ENCODE results near the gene SLC13A5. TPM values are rescaled to one million over a fixed set of nuclear protein-coding genes. Genes with fewer than 3 reads are reported as not detected.

SLC13A5 gene
- total RNA-seq, 2 donors from 2014 or later, result not detected

DNA sequence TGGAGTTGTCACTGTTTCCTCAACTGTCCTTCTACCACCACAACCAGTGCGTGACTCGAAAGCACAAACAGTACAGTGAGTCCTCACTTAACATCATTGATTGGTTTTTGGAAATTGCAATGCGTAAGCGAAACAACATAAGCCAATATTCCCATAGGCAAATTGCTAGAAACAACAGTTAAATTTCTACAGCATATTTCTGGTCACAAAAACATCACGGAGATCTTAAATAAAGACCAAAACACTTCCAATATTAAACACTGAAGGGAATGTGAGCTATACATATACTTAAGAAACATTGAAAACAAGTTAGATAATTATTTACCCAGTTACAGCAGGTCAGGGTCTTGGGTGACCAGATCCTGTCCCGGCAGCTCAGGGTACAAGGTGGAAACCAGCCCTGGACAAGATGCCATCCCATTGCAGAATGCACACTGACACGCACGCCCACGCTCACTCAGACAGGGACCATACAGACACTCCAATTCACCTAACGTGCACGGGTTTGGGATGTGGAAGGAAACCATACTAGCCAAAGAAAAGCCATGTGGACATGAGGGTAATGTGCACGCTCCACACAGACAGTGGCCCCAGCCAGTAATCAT is 4.7 kb downstream of the SLC13A5 start:
- WGBS, 2 donors, result 71 to 78% methylated on average over 12 of the region's 12 CpGs
- H3K9me3 ChIP-seq, result no peaks in the 10 kb centered on the region
- intact Hi-C loops (cut with DNase I), result no loop called here
- no peak overlapping the region for H3K4me3 ChIP-seq
- no peaks in the 10 kb centered on the region for H3K36me3 ChIP-seq (replicated peaks in 1 of 2; ENCODE audit: insufficient read depth in 1 of 2, low read depth in 2 of 2)
- no peak overlapping the region for H3K27ac ChIP-seq
- peaks cover 7% of the 10 kb centered on the region for H3K4me1 ChIP-seq
- DNase-seq (no peak), ATAC-seq (no peak)
- peaks cover 0 to 4% of the 10 kb centered on the region in 2 donors for H3K27me3 ChIP-seq
- TF ChIP-seq, protein P1, sequence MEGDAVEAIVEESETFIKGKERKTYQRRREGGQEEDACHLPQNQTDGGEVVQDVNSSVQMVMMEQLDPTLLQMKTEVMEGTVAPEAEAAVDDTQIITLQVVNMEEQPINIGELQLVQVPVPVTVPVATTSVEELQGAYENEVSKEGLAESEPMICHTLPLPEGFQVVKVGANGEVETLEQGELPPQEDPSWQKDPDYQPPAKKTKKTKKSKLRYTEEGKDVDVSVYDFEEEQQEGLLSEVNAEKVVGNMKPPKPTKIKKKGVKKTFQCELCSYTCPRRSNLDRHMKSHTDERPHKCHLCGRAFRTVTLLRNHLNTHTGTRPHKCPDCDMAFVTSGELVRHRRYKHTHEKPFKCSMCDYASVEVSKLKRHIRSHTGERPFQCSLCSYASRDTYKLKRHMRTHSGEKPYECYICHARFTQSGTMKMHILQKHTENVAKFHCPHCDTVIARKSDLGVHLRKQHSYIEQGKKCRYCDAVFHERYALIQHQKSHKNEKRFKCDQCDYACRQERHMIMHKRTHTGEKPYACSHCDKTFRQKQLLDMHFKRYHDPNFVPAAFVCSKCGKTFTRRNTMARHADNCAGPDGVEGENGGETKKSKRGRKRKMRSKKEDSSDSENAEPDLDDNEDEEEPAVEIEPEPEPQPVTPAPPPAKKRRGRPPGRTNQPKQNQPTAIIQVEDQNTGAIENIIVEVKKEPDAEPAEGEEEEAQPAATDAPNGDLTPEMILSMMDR (IDR thresholded peaks at IDR 0.05), result no peak

DNA sequence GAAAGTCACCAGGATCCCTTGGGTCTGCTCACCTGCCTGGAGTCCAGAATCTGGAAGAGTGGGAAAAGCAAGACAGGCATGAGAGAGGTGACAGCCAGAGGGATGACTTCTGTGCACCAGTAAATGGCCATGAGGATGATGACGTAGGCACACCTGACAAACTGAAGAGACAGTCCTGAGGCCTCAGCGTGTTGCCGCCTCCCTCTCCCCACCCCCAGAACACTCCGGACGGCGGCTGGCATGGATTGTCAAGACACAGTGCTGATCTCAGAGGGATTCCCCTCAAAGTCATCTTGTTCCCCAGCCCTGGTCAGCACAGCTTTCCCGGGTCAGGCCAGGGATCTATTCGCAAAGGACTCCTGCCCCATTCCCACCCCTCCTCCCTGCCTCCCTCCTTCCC is 6.2 kb downstream of the SLC13A5 start:
- DNase-seq, result no peak
- intact Hi-C loops (cut with DNase I), result no loop called here
- TF ChIP-seq, protein P1 (IDR thresholded peaks at IDR 0.05), result no peak
- TF ChIP-seq POLR2A (IDR thresholded peaks at IDR 0.05), result no peak
- no peaks in the 10 kb centered on the region for H3K36me3 ChIP-seq (replicated peaks in 1 of 2; ENCODE audit: insufficient read depth in 1 of 2, low read depth in 2 of 2)
- no peak overlapping the region for H3K4me3 ChIP-seq
- no peaks in the 10 kb centered on the region for H3K9me3 ChIP-seq
- no peak overlapping the region for H3K27ac ChIP-seq
- WGBS, 2 donors, result 53 to 63% methylated on average over 8 of the region's 8 CpGs
- H3K4me1 ChIP-seq, result no peaks in the 10 kb centered on the region
- no peaks in the 10 kb centered on the region for H3K27me3 ChIP-seq
- no peak for ATAC-seq

DNA sequence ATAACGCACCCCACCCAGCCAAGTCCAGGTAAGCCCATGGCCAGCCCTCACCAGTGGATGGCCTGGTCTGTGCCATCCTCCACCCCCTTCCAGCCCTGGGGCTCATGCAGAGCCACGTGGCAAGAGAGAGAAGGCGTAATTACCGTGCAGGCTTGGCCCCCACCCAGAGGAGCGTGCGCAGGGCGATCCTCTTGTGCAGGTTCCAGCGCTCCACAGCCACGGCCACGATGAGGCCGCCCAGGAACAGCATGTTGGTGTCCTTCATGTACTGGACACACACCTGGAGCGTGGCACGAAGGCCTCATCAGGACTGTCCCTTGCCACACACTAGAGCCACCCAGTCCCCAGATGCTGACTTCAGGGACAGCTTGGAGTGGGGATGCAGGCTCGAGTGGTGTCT is 6.7 kb downstream of the SLC13A5 start:
- H3K27me3 ChIP-seq, result no peaks in the 10 kb centered on the region
- WGBS, 2 donors, result 74 to 87% methylated on average over 5 to 14 of the region's 14 CpGs
- H3K36me3 ChIP-seq (replicated peaks in 1 of 2; ENCODE audit: insufficient read depth in 1 of 2, low read depth in 2 of 2), result no peaks in the 10 kb centered on the region
- intact Hi-C loops (cut with DNase I), result no loop called here
- DNase-seq (no peak), ATAC-seq (no peak)
- no peaks in the 10 kb centered on the region for H3K4me1 ChIP-seq
- H3K27ac ChIP-seq, result no peak overlapping the region
- TF ChIP-seq, protein P1 (IDR thresholded peaks at IDR 0.05), result no peak
- TF ChIP-seq POLR2A (IDR thresholded peaks at IDR 0.05), result no peak
- H3K4me3 ChIP-seq, result no peak overlapping the region
- no peaks in the 10 kb centered on the region for H3K9me3 ChIP-seq

DNA sequence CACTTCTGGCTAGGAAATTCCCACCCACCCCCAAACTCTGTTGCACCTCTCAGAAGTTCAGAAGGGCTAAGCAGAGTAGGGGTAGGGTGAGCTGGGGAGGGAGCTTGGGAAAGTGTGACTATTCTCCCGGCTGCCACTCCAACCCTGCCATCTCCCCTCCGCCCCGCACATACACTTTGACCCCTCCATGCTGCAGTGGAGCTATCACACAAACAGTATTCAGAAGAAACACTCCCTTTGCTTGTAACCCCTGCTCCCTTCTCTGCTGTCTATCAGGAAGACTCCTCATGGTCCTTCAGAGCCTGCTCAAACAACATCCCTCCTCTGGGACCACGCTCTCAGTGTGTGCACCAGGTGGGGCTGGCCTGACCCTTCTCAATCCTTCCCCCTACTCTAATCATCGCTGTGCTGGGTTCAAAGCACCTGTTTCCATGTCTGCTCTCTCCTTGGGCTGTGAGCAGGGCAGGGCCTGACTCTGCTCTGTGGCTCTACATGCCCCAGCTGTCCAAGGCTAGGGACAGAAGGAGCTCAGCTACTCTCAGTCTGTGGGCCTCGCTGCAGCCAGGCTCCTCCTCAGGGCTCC is 8.6 kb downstream of the SLC13A5 start:
- H3K9me3 ChIP-seq, result no peaks in the 10 kb centered on the region
- WGBS, 2 donors, result 78 to 80% methylated on average over 6 of the region's 6 CpGs
- TF ChIP-seq POLR2A (IDR thresholded peaks at IDR 0.05), result no peak
- TF ChIP-seq, protein P1 (IDR thresholded peaks at IDR 0.05), result no peak
- no peak overlapping the region for H3K27ac ChIP-seq
- ATAC-seq, result no peak
- H3K36me3 ChIP-seq (replicated peaks in 1 of 2; ENCODE audit: insufficient read depth in 1 of 2, low read depth in 2 of 2), result no peaks in the 10 kb centered on the region
- no peaks in the 10 kb centered on the region for H3K27me3 ChIP-seq
- no peak for DNase-seq
- intact Hi-C loops (cut with DNase I), result no loop called here
- no peak overlapping the region for H3K4me3 ChIP-seq
- H3K4me1 ChIP-seq, result peaks cover 9% of the 10 kb centered on the region

DNA sequence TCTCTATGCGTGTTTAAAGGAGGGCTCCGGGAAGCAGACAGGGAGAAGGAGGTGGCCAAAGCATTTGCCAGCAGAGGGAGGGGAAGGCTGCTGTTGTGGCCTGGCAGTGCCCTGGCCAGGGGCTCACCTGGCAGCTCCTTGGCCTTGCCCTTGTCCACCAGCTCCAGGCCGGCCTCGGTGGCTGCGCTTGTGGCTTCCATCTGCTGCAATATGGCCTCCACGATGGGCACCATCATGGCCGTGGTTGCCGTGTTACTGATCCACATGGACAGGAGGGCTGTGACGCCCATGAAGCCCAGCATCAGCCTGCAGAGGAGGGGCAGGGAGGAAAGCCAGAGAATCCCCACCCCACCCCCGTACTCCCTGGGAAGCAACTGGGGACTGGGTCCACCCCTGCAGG is 9.4 kb downstream of the SLC13A5 start:
- DNase-seq (no peak), ATAC-seq (no peak)
- TF ChIP-seq POLR2A (IDR thresholded peaks at IDR 0.05), result no peak
- TF ChIP-seq, protein P1 (IDR thresholded peaks at IDR 0.05), result no peak
- intact Hi-C loops (cut with DNase I), result no loop called here
- no peaks in the 10 kb centered on the region for H3K9me3 ChIP-seq
- no peaks in the 10 kb centered on the region for H3K27me3 ChIP-seq
- H3K4me3 ChIP-seq, result no peak overlapping the region
- 74 to 86% methylated on average over 5 to 8 of the region's 10 CpGs for WGBS, 2 donors
- H3K36me3 ChIP-seq (replicated peaks in 1 of 2; ENCODE audit: insufficient read depth in 1 of 2, low read depth in 2 of 2), result no peaks in the 10 kb centered on the region
- H3K4me1 ChIP-seq, result peaks cover 9% of the 10 kb centered on the region
- no peak overlapping the region for H3K27ac ChIP-seq
